A673 (cell line): Measurements from ENCODE around the gene KLHL14. TPM values are rescaled to one million over a fixed set of nuclear protein-coding genes. Genes with fewer than 3 reads are reported as not detected.

ENCODE experiments used
- BruUV-seq: library from RNA; stranded (reverse); fragments of 400-500 nt; replicated peaks from 2 replicates; lab custom pipeline; 2021; lab: Mats Ljungman, UMichigan
- CTCF ChIA-PET: fragments of 300-600 bp; sonication (Branson Sonifier 250); formaldehyde crosslinking; loops from one replicate; lab custom pipeline; 2022; ENCODE audit warnings: antibody characterized with exemption; lab: Charles Lee
- POLR2A ChIA-PET: fragments of 300-600 bp; sonication (Branson Sonifier 250); formaldehyde crosslinking; loops from one replicate; lab custom pipeline; 2022; ENCODE audit warnings: antibody characterized with exemption; ENCODE audit not compliant: low non-redundant PET; lab: Charles Lee
- DNase-seq: peaks from one replicate; pipeline ENCODE4 v3.0.0-alpha.2; 2015; ENCODE audit warnings: low spot score
- H3K27ac ChIP-seq: fragments of 200-600 bp; sonication (generic); 2 replicates; pipeline ENCODE4 v1.5.1; 2016; ENCODE audit warnings: mixed run types, low read depth, mild to moderate bottlenecking, mixed read lengths, antibody characterized with exemption, low read length; ENCODE audit not compliant: poor library complexity, severe bottlenecking
- H3K27me3 ChIP-seq: fragments of 200-600 bp; sonication (generic); replicated peaks from 2 replicates; pipeline ENCODE4 v1.6.1; 2017; ENCODE audit warnings: mixed run types, low read depth, mild to moderate bottlenecking, mixed read lengths, antibody characterized with exemption, low read length; ENCODE audit not compliant: insufficient read depth, poor library complexity
- H3K36me3 ChIP-seq: fragments of 200-600 bp; sonication (generic); 2 replicates; pipeline ENCODE4 v1.6.1; 2016; ENCODE audit warnings: mixed run types, mild to moderate bottlenecking, mixed read lengths, antibody characterized with exemption, low read length; ENCODE audit not compliant: insufficient read depth, poor library complexity, severe bottlenecking
- H3K4me1 ChIP-seq: fragments of 200-600 bp; sonication (generic); 2 replicates; pipeline ENCODE4 v1.6.1; 2017; ENCODE audit warnings: mixed run types, mild to moderate bottlenecking, mixed read lengths, antibody characterized with exemption, low read length; ENCODE audit not compliant: insufficient read depth, poor library complexity, severe bottlenecking
- H3K4me3 ChIP-seq: fragments of 200-600 bp; sonication (generic); 2 replicates; pipeline ENCODE4 v1.5.1; 2016; ENCODE audit warnings: low read depth, mixed run types, mild to moderate bottlenecking, mixed read lengths, low read length; ENCODE audit not compliant: poor library complexity, severe bottlenecking
- H3K9me3 ChIP-seq: fragments of 200-600 bp; sonication (generic); 2 replicates; pipeline ENCODE4 v1.6.1; 2016; ENCODE audit warnings: mixed run types, low read depth, mild to moderate bottlenecking, mixed read lengths, antibody characterized with exemption, low read length; ENCODE audit not compliant: poor library complexity, severe bottlenecking
- EZH2 ChIP-seq: fragments of 200-600 bp; sonication (generic); IDR thresholded peaks from 2 replicates; pipeline ENCODE4 v1.6.1; 2017; ENCODE audit warnings: borderline replicate concordance, low read depth, mild to moderate bottlenecking, mixed read lengths, antibody characterized with exemption, low read length; ENCODE audit not compliant: poor library complexity, severe bottlenecking
- intact Hi-C: fragments of 100-400 bp; cut with micrococcal nuclease; formaldehyde crosslinking; loops from one replicate; pipeline ENCODE4 v1.10.0; 2022; ENCODE audit not compliant: unreplicated experiment
- total RNA-seq: library from RNA; stranded (reverse); gene quantifications from 2 replicates; pipeline ENCODE4 v1.2.3, GENCODE V29; 2021
- TF ChIP-seq, protein P1 (sequence below): fragments of 300-800, 200-600 bp; sonication (generic); conservative IDR thresholded peaks from 2 replicates; pipeline ENCODE4 v1.5.1; 2017; ENCODE audit warnings: low read depth, mild to moderate bottlenecking, antibody characterized with exemption, low read length, moderate library complexity, mixed read lengths

The KLHL14 gene
- total RNA-seq, 1 experiment from 2014 or later = 2.3 TPM

DNA sequence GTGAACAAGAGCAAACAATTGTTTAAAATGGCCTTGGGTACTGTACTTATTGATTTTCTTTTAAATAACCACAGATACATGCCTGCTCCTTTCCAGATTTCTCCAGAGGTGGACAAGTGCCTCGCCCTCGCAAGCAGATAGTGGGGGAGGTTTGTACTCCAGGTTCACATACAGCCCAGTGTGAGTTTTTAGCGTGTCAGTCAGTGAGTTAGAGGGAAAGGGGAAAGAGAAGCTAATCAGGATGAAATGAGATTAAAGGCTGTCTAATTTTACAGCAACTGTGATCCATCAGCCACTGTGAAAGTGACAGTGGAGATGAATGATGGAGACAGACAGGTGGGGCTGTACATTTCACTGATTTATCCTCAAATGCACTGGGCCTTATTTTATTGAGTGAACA lies 74.7 kb downstream of the KLHL14 start:
- Histone ChIP-seq H3K9me3 (no peaks in the 10 kb centered on the region), H3K27ac (no peak overlapping the region), H3K4me3 (no peak overlapping the region), H3K36me3 (no peaks in the 10 kb centered on the region), H3K27me3 (no peaks in the 10 kb centered on the region), H3K4me1 (no peaks in the 10 kb centered on the region)
- no peak for DNase-seq
- intact Hi-C loops = no loop called here
- no TSS peak for BruUV-seq
- ChIA-PET CTCF (no interaction called here), POLR2A (no interaction called here)
- TF ChIP-seq, protein P1, sequence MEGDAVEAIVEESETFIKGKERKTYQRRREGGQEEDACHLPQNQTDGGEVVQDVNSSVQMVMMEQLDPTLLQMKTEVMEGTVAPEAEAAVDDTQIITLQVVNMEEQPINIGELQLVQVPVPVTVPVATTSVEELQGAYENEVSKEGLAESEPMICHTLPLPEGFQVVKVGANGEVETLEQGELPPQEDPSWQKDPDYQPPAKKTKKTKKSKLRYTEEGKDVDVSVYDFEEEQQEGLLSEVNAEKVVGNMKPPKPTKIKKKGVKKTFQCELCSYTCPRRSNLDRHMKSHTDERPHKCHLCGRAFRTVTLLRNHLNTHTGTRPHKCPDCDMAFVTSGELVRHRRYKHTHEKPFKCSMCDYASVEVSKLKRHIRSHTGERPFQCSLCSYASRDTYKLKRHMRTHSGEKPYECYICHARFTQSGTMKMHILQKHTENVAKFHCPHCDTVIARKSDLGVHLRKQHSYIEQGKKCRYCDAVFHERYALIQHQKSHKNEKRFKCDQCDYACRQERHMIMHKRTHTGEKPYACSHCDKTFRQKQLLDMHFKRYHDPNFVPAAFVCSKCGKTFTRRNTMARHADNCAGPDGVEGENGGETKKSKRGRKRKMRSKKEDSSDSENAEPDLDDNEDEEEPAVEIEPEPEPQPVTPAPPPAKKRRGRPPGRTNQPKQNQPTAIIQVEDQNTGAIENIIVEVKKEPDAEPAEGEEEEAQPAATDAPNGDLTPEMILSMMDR = no peak
- TF ChIP-seq EZH2 = no peak

DNA sequence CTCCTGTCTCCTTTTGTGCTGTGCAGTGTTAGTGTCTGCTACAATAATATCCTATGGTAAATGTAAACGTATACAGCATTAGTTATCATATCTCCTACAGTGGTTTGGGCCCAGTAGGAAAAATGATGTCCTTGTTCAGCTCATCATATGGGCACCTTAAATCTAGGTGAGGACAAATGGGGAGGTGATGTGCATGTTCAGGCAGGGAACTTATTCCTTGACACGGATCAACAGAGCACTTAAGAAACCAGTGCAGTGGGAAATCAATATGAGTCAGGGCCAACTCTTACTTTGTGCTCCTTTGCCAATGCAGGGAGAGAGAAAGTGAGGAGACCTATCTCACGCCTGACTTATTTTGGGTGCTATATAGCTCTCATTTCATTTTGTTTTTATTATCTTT lies 76.4 kb downstream of the KLHL14 start:
- POLR2A ChIA-PET = no interaction called here
- no peak for DNase-seq
- H3K4me3 ChIP-seq = no peak overlapping the region
- TF ChIP-seq, protein P1 = no peak
- no peak for TF ChIP-seq EZH2
- CTCF ChIA-PET = no interaction called here
- H3K27me3 ChIP-seq = no peaks in the 10 kb centered on the region
- no TSS peak for BruUV-seq
- H3K4me1 ChIP-seq = no peaks in the 10 kb centered on the region
- intact Hi-C loops = no loop called here
- no peaks in the 10 kb centered on the region for H3K9me3 ChIP-seq
- no peaks in the 10 kb centered on the region for H3K36me3 ChIP-seq
- H3K27ac ChIP-seq = no peak overlapping the region

DNA sequence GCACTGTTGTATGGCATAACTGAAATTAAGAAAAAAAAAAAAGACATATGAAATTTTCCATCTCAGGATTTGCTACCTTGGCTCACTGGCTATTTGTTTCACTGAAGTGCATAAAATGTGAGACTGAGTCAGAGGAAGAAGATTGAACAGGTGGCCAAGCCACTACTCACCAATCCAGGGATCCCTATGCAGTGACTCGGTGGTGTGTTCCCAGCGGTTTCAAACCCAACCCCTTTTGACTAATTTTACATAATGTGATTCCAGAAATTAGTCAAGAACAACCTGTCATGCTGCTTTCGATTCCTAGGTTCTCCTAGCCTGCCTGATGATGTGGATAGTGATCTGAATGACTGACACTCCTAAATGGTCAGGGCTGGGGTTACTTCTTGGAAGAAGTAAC lies 77.3 kb downstream of the KLHL14 start:
- ChIA-PET POLR2A (no interaction called here), CTCF (no interaction called here)
- no peak for TF ChIP-seq EZH2
- TF ChIP-seq, protein P1 = no peak
- Histone ChIP-seq H3K27me3 (no peaks in the 10 kb centered on the region), H3K4me3 (no peak overlapping the region), H3K36me3 (no peaks in the 10 kb centered on the region), H3K4me1 (no peaks in the 10 kb centered on the region), H3K27ac (no peak overlapping the region), H3K9me3 (no peaks in the 10 kb centered on the region)
- DNase-seq = no peak
- BruUV-seq = no TSS peak
- intact Hi-C loops = no loop called here
